HG03175 (cell line): Measurements from ENCODE around the gene RINL.
"Not testable (repeated sequence)": the region's sequence is repeated elsewhere in the genome, so short reads cannot be mapped to it uniquely, and the experiment has no call there.

Experiments
- ATAC-seq: cut with Tn5 transposase; IDR thresholded peaks from one replicate; pipeline ENCODE4 v1.9.1; 2021; ENCODE audit warnings: mild to moderate bottlenecking, moderate library complexity; ENCODE audit not compliant: unreplicated experiment

The RINL gene

DNA sequence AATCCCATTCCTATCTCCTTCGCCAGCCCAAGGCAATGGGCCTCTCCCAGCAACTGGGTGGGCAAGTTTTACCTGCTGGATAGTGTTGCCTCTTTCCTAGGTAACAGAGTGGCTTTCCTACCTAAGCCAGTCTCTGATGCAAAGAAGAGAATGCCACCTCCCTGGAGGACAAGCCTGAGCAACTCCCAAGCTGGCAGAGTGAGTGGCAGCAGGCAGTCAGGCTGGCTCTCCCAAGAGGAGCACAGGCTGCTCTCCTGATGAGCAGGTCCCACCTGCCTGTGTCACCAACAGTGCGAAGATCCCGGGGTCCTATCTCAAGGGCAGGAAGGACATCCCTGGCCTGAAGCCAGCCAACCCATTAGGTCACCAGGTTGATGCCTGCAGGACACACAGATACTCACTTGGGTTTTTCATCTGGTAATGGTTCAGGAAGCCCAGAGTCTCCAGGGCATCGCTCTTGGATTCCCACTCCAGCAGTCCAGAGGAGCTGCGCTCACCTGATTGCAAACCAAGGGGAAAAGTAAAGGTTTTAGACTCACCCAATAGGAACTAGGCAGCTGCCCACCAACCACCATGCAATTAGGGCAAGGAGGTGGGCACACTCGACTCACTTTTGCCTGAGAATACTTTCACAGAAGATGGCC, 41.0 kb downstream of the RINL start:
- ATAC-seq = no peak

DNA sequence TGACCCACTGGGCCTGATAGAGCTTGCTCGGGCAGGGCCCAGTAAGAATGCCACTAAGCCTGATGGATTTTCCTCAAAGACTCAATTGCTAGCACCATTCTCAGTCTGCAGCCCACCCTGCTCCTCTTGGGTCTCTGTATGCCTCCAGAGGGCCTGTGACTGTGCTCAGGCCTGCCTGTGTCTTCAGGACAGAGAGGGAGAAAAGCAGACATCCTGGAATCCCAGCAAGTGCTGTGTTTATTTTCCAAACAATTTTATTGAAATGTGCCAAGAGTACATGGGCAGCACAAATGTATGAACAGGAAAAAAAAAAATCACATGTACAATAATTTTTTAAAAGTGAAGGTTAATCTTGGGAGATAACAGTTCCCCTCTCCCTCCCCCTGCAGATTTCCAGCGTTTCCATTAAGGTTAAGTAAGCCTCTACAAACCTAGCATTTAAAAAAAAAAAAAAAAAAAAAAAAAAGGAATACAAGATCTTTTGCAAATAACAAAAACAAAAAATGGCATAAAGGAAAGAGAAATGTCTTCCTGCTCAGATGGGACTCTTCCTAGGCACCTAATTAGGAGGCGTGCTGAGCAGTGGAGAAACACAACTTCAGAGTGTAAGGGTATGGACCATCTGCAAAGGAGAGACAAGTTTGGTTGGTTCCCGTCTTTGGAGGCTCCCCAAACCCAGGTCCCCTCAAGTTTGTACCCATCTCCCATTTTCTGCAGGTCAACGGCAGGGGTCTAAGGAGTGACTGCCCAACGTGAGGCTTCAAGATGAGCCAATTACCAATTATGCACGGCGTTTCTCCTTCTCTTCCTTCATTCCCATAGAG, 41.7 kb downstream of the RINL start:
- no peak for ATAC-seq

- no peak for ATAC-seq
Measured at GRCh38 chr19:38834590-38834989, 43.5 kb downstream of the RINL start.

DNA sequence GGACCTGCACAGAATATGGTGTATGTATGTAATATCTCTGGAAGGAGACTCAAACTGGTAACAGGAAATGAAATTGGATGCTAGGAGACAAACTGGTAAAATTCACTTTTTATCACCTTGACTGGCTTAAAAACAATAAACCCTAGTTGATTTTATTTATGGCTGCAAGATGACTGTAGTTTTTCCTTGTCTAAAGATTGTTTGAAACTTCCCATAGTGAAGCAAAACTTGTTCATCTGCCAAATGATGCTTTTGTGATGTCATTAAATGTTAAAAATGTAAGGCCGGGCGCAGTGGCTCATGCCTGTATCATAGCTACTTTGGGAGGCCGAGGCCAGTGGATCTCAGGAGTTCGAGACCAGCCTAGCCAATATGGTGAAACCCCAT, 44.0 kb downstream of the RINL start:
- no peak for ATAC-seq

DNA sequence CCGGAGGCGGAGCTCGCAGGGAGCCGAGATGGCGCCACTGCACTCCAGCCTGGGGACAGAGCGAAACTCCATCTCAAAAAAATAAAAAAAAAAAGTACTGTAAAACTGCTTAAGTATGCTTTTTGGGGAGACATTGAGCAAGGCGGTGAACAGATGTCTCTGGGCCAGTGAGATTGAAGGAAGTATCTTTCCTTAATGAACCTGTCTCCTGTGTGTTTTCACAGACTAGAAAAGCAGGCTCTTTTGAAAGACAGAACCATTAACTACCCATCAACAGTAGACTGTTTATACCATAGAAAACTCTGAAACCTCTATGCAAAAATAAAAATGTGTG, 45.0 kb downstream of the RINL start:
- ATAC-seq = no peak

DNA sequence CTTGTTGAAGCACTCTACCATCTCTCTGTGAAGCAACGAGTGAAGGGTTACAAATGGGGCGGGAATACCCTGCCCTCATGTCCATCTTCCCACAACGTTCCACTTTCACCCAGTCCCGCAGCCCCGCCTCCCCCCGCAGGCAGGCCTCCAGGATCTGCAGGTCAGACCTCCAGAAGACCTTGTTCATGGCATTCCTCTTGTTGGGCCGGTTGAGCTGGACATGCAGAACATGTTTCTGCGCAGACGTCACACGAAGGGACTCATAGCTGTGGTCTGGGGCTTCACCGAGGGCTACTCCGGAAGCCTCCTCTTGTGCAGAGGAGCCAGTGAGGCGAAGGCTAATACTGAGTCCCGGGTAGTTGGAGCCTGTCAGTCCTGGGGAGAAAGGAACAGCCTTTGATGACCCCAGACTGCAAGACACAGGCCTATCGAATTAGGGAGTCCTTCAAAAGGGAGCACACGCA, 46.9 kb downstream of the RINL start:
- peak; percentile 44 for ATAC-seq

- no peak for ATAC-seq
Measured at GRCh38 chr19:38830039-38830733, 47.9 kb downstream of the RINL start.

- ATAC-seq = not testable (repeated sequence)
Measured at GRCh38 chr19:38829203-38829602, 48.9 kb downstream of the RINL start.

- no peak for ATAC-seq
Measured at GRCh38 chr19:38826856-38827551, 51.1 kb downstream of the RINL start.

DNA sequence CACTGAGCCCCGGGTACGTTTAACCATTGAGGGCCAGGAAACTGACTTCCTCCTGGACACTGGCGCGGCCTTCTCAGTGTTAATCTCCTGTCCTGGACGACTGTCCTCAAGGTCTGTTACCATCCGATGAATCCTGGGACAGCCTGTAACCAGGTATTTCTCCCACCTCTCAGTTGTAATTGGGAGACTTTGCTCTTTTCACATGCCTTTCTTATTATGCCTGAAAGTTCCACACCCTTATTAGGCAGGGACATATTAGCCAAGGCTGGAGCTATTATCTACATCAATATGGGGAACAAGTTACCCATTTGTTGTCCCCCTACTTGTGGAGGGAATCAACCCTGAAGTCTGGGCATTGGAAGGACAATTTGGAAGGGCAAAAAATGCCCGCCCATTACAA, 52.1 kb downstream of the RINL start:
- not testable (repeated sequence) for ATAC-seq

DNA sequence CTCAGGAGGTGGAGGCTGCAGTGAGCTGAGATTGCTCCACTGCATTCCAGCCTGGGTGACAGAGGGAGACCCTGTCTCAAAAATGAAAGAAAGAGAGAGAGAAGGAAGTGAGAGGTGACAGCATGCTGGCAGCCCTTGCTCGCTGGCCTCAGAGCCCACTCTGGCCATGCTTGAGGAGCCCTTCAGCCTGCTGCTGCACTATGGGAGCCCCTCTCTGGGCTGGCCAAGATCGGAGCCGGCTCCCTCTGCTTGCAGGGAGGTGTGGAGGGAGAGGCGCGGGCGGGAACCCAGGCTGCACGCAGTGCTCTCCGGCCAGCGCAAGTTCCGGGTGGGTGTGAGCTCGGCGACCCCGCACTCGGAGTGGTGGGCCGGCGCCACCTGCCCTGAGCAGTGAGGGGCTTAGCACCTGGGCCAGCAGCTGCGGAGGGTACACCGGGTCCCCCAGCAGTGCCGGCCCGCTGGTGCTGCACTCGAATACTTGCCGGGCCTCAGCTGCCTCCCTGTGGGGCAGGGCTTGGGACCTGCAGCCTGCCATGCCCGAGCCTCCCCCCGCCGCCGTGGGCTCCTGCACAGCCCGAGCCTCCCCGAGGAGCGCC, 56.7 kb downstream of the RINL start:
- not testable (repeated sequence) for ATAC-seq

- no peak for ATAC-seq
Measured at GRCh38 chr19:38819231-38819920, 58.7 kb downstream of the RINL start.
